Type B pancreatic cell (in vitro differentiated cells): Measurements from ENCODE around the gene RSKR. TPM values are rescaled to one million over a fixed set of nuclear protein-coding genes. Genes with fewer than 3 reads are reported as not detected.
"Not testable (repeated sequence)": the region's sequence is repeated elsewhere in the genome, so short reads cannot be mapped to it uniquely, and the experiment has no call there.

Experiments
- DNase-seq: peaks from one replicate; pipeline ENCODE4 v3.0.0; 2021; ENCODE audit warnings: mixed read lengths; ENCODE audit not compliant: unreplicated experiment; ENCODE audit errors: extremely low spot score
- H3K27ac Mint-ChIP-seq: 2 replicates; pipeline ENCODE4 v1.8.0; 2021; ENCODE audit warnings: mild to moderate bottlenecking, mixed read lengths
- H3K27me3 Mint-ChIP-seq: 2 replicates; pipeline ENCODE4 v1.8.0; 2021; ENCODE audit warnings: mixed read lengths
- H3K36me3 Mint-ChIP-seq: 2 replicates; pipeline ENCODE4 v1.8.0; 2021; ENCODE audit warnings: mixed read lengths
- H3K4me1 Mint-ChIP-seq: one replicate; pipeline ENCODE4 v1.8.0; 2021; ENCODE audit warnings: mixed read lengths; ENCODE audit not compliant: unreplicated experiment
- H3K4me3 Mint-ChIP-seq: 2 replicates; pipeline ENCODE4 v1.8.0; 2021; ENCODE audit warnings: mild to moderate bottlenecking, mixed read lengths
- H3K9me3 Mint-ChIP-seq: 2 replicates; pipeline ENCODE4 v1.8.0; 2021; ENCODE audit warnings: mixed read lengths
- total RNA-seq: library from RNA; stranded (reverse); gene quantifications from 2 replicates; pipeline ENCODE4 v1.2.1, GENCODE V29; 2021; ENCODE audit warnings: low replicate concordance
- TF ChIP-seq, protein P1 (sequence below): fragments of 200-600 bp; sonication (generic); conservative IDR thresholded peaks from 2 replicates; pipeline ENCODE4 v1.5.0; 2021; ENCODE audit warnings: antibody characterized with exemption, mild to moderate bottlenecking

The RSKR gene
- total RNA-seq, 1 donor from 2014 or later, result 27.7 TPM

DNA sequence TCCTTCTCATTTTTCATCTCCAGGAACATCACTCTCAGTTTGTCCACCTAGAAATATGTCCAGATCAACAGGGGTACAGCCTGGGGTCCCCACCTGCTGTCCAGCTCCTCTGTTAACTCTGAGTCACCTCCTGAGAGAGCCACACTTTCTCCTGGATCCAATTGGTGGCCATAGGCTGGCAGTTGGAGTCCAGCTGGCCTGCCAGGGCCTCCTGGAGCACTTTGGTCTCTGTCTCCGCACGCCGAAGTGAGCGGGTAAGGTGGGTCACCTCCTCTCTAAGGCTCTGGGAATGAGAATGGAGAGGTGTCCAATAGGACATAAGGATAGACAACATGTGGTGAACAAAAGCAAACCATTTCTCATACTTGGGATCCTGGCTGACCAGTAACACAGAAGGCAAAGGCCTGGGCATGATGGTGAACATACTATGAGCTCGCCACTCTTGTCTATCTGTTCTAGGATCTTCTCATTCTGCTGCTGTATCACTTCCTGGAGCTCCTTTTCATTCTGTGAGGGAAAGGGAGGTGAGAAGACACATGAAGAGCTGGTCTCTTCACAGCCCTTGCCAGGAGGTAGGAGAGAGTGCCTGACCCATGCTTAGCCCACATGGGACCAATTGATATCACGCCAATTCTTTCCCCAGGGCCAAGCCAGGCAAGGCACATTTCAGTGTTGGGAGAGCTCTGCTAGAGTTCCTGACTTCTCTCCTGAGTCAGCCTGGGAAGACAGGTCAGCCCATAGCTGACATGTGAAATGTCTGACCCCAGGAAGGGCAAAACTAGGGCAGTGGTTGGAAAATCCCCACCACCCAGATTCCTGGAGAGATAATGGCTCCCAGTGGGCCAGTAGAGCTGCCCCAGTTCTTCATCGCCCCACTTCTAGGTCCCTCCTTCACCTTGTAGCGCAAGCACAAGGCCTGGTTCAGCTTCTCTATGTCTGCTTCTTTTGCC is 35.5 kb downstream of the RSKR start:
- TF ChIP-seq, protein P1, sequence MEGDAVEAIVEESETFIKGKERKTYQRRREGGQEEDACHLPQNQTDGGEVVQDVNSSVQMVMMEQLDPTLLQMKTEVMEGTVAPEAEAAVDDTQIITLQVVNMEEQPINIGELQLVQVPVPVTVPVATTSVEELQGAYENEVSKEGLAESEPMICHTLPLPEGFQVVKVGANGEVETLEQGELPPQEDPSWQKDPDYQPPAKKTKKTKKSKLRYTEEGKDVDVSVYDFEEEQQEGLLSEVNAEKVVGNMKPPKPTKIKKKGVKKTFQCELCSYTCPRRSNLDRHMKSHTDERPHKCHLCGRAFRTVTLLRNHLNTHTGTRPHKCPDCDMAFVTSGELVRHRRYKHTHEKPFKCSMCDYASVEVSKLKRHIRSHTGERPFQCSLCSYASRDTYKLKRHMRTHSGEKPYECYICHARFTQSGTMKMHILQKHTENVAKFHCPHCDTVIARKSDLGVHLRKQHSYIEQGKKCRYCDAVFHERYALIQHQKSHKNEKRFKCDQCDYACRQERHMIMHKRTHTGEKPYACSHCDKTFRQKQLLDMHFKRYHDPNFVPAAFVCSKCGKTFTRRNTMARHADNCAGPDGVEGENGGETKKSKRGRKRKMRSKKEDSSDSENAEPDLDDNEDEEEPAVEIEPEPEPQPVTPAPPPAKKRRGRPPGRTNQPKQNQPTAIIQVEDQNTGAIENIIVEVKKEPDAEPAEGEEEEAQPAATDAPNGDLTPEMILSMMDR, result no peak
- no peak for DNase-seq
- H3K4me3 Mint-ChIP-seq, result no peak overlapping the region
- H3K4me1 Mint-ChIP-seq, result peaks cover 5% of the 10 kb centered on the region
- H3K36me3 Mint-ChIP-seq, result no peaks in the 10 kb centered on the region
- no peaks in the 10 kb centered on the region for H3K27me3 Mint-ChIP-seq
- H3K9me3 Mint-ChIP-seq, result no peaks in the 10 kb centered on the region
- H3K27ac Mint-ChIP-seq, result no peak overlapping the region

GRCh38 chr17:28577466-28577824 is 36.5 kb downstream of the RSKR start:
- H3K4me3 Mint-ChIP-seq, result no peak overlapping the region
- DNase-seq, result no peak
- H3K4me1 Mint-ChIP-seq, result peaks cover 6% of the 10 kb centered on the region
- H3K27ac Mint-ChIP-seq, result no peak overlapping the region
- no peaks in the 10 kb centered on the region for H3K27me3 Mint-ChIP-seq
- TF ChIP-seq, protein P1, result no peak
- no peaks in the 10 kb centered on the region for H3K36me3 Mint-ChIP-seq
- H3K9me3 Mint-ChIP-seq, result no peaks in the 10 kb centered on the region

DNA sequence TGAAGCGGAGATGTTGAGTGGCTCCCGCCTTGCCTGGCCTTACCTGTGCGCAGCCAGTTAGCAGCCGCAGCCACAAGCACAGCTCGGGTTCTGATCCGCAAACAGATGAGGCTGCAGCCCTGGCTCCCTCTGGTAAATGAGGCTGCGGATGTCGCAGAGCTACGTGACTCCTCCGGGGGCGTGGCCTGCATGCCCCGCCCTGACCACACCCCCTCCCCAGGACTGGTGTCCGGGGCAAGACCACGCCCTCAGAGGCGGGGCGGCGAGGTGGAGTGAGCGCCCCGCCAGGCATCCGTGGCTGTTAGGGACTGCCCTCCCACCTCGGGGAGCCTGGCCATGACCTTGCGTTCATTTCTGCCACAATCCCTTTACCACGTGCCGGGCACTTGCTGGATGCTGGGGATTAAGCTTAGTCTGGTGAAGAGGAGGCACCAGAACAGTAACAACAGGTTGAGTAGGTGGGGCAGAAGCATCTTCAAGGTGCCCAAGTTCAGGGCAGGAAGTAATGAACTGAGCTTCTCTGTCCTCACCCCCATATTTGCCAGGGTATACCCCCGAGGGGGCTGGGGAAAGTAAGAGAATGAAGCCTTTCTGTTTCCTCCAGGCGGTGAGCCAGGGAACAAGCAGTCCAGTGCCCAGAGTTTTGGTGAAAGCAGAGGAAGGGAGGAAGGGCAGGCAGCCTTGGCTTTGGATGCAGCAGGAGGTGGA is 37.1 kb downstream of the RSKR start, which contains the start of gene ALDOC:
ALDOC (minus strand) TSS at position 138 of the 708 bp plus-strand sequence. CDS start 1,363 bp downstream, outside the sequence.
- TF ChIP-seq, protein P1, result no peak
- H3K27ac Mint-ChIP-seq, result no peak within 1 kb of the TSS
- no peaks in the 10 kb centered on the region for H3K27me3 Mint-ChIP-seq
- DNase-seq, result peak; percentile 87
- H3K36me3 Mint-ChIP-seq, result no peaks in the 10 kb centered on the region
- no peaks in the 10 kb centered on the region for H3K9me3 Mint-ChIP-seq
- H3K4me1 Mint-ChIP-seq, result peaks cover 11% of the 10 kb centered on the region
- H3K4me3 Mint-ChIP-seq, result peak within 1 kb of the TSS; percentile 62

DNA sequence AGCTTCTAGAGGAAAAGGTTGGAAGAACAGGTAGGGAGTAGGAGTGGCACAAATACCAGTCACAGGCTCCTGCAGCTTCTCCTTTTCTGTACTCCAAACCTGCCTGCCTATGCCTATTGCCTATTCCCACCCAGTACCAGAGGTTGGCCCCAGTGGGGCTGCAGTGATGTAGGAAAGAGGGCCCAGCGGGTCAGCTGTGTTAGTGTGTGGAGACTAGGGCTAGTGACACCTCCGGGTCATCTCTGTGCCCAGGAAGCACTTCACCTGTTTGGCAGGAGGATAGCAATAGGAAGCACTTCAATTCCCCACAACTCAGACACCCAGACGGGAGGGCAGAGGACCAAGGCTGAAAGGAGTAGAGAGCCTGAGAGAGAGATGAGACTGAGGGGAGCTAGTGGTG is 38.0 kb downstream of the RSKR start:
- not testable (repeated sequence) for H3K36me3 Mint-ChIP-seq, H3K9me3 Mint-ChIP-seq, H3K27ac Mint-ChIP-seq, DNase-seq, H3K27me3 Mint-ChIP-seq
- H3K4me3 Mint-ChIP-seq, result peak overlapping the region; percentile 61
- peaks cover 13% of the 10 kb centered on the region for H3K4me1 Mint-ChIP-seq

DNA sequence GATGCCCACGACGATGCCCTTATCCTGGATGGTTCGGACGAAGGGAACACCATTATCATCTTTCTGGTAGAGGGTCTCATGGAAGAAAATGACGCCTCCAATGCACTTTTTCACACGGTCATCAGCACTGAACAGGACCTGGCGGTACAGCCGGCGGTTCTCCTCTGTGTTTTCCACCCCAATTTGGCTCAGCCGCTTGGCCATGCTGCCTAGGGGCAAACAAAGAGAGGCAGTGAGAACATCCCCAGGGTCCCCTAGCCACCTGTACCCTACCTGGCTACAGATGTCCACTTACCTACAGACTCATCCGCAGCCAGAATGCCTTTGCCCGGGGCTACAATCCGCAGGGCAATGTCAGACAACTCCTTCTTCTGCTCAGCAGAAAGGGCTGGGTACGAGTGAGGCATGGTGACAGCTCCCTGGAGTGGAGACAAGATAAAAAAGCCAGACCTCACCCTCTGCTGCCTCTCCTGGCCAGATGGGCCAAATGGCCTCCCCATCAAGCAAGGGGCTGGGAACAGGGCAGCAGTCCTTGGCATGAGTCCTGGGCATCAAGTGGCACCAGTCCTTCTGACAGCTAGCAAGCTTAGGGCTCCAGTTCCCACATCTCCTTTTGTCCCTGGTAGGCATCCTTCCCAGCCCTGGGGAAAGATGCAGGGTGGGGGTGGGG is 38.7 kb downstream of the RSKR start:
- Mint-ChIP-seq H3K9me3 (no peaks in the 10 kb centered on the region), H3K4me3 (no peak overlapping the region), H3K27me3 (no peaks in the 10 kb centered on the region), H3K27ac (no peak overlapping the region), H3K36me3 (no peaks in the 10 kb centered on the region), H3K4me1 (peaks cover 19% of the 10 kb centered on the region)
- TF ChIP-seq, protein P1, result no peak
- DNase-seq, result no peak
